Measurements from ENCODE around the gene SLC41A3.
"Not testable (repeated sequence)": the region's sequence is repeated elsewhere in the genome, so short reads cannot be mapped to it uniquely, and the experiment has no call there.

The SLC41A3 gene

GRCh38 chr3:125975245-125976002 lies 108.5 kb downstream of the SLC41A3 start:
- not testable (repeated sequence) for DNase-seq

DNA sequence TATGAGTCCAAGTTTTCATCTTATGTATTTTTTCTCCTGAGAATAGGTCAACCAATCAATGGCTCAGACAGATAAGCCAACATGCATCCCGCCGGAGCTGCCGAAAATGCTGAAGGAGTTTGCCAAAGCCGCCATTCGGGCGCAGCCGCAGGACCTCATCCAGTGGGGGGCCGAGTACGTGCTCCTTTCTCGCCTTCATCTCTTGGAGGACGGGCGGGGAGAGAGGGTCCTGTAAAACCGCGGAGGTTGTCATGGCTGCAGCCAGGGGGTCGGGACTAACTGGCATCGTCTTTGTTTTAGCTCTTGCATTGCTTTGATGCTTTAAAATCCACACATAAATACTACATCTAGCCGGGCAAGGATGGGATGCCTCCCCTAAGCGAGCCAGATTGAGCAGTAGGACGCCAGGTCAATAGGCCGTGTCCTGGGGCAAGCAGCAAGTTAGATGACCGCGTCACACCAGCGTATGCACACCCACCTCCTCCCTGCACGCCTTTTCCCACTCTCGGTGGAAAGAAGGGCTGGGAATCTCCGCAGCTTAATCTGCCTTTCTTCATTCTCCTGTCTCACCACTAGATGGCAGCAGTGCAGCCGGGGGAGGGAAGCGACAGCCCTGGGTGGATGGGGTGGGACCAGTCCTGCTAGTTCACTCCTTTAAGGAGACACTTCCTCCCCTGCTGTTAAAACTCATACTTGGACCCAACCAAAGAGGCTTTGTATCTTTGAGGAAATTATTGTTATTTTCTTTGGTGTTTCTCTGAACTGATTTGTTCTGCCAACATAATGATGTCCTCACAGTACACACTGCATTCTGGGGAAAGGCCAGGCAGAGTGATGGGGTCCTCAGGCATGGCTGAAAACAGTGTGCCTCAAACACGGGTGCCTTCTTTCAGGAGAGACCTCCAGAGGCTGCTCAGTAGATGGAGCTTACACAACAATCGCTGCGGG lies 111.7 kb downstream of the SLC41A3 start:
- peak; percentile 50 for DNase-seq

GRCh38 chr3:125968701-125969592 lies 115.0 kb downstream of the SLC41A3 start, which contains the start of gene ROPN1B:
ROPN1B (plus strand) TSS chr3:125969178; CDS start chr3:125972055, 2,877 bp downstream.
- not testable (repeated sequence) for DNase-seq

DNA sequence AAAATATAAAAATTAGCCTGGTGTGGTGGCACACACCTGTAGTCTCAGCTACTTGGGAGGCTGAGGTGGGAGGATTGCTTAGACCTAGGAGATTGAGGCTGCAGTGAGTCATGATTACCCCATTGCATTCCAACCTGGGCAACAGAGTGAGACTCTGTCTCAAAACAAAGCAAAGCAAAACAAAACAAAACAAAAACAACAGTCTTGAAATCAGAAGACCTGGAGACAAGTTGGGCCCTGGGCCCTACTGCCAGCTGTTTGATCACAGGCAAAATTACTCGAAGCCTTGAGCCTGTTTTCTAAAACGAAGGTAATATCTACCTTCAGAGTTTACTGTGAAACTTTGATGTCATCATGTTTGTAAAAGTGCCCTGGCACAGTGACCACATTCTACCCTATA lies 115.8 kb downstream of the SLC41A3 start:
- not testable (repeated sequence) for DNase-seq

DNA sequence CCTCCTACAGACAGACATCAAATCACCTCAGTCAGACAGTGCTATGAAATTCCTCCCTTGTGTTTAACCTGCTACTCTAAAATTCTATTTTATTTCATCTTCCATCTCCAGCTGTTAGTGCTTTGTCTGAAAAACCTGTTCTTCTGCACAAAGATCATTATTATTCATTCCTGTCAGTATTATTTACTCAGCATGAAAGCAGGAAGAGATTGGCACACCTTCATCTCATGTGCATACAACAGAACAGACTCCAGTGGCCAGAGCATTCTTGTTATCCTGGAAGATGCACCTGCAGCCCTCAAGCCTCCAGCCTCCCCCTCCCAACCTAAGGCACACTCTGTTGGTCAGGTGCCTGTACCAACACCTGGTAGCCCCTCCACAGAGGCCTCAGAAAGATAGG lies 116.8 kb downstream of the SLC41A3 start:
- peak; percentile 61 for DNase-seq

GRCh38 chr3:125965505-125965904 lies 118.4 kb downstream of the SLC41A3 start:
- DNase-seq, result no peak

DNA sequence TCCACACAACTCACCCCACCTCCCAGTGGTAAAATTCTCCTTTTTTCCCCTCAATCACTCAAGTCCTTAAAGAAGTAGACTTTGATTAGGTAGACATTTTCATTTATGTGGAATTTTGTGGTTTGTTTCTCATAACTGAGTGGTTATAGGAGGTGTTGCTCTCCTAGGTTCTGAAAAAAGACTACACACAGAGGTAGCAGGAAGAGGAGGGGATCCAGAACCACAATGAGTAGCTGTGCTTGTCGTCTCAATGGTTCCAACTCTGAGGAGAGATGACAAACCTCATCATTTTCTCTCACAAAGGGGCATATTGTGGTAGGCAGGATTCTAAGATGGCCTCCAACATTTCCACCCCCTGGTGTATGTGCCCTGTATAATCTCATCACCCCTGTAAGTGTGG lies 120.1 kb downstream of the SLC41A3 start:
- DNase-seq, result not testable (repeated sequence)

GRCh38 chr3:125961289-125961589 lies 122.7 kb downstream of the SLC41A3 start:
- DNase-seq, result no peak

GRCh38 chr3:125960456-125961288 lies 123.3 kb downstream of the SLC41A3 start:
- DNase-seq, result no peak

DNA sequence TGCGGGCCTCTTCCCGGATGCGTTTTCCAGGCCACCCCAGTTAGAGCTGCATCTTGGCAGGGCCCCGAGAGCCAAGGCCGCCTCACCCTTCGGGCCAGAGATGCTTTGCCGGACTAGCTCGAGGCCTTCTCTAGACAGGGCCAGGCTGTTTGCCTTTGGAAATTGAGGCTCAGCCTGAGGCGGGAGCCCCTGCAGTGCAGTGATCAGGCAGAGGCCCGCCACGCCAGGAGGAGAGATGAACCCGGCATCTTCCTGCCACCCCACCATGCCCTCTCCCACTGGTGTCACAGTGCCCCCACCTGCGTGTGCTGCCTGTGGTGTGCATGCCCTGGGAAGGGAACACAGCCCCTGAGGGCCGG lies 123.9 kb downstream of the SLC41A3 start:
- DNase-seq, result no peak

GRCh38 chr3:125959317-125960065 lies 124.4 kb downstream of the SLC41A3 start:
- no peak for DNase-seq

DNA sequence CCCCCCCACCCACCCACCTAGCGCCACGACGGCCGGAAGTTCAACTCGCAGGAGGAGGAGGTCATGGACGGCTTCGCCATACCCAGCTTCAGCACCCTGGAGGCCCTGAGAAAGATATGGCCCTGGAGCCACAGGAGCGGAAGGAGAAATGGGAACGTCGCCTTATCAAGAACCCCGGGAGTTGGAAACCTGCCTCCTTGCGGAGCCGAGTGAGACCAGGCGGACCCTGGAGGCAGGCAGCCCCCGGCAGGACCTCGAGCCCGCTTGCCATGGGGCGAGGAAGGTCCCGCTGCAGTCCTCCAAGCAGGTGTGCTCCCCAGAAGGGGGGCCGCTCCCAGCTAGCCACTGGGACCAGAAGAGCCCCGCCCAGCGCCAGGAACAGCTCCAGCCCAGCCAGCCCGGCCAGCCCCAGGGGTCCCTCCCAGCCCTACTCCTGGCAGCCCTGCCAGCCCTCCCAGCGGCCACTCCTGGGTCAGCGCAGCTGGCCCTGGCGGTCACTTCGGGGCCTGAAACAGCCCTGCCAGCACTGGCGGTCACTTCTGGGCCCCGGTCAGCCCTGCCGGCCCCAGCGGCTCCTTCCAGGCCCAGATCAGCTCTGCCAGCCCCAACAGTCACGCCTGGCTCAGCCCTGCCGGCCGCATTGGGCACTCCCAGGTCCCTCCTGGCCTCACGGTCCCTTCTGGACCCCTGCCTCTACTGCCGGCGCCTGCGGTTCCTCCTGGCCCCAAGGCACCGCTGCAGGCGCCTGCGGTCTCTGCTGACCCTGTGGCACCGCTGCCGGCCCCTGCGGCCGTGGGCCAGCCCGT lies 125.2 kb downstream of the SLC41A3 start:
- DNase-seq, result no peak

GRCh38 chr3:125957674-125958510 lies 126.0 kb downstream of the SLC41A3 start:
- DNase-seq, result no peak

GRCh38 chr3:125957020-125957419 lies 126.9 kb downstream of the SLC41A3 start:
- DNase-seq, result not testable (repeated sequence)
